ENCODE data around the gene CENPB. TPM values are rescaled to one million over a fixed set of nuclear protein-coding genes. Genes with fewer than 3 reads are reported as not detected.
"Not testable (repeated sequence)": the region's sequence is repeated elsewhere in the genome, so short reads cannot be mapped to it uniquely, and the experiment has no call there.

The CENPB gene, protein sequence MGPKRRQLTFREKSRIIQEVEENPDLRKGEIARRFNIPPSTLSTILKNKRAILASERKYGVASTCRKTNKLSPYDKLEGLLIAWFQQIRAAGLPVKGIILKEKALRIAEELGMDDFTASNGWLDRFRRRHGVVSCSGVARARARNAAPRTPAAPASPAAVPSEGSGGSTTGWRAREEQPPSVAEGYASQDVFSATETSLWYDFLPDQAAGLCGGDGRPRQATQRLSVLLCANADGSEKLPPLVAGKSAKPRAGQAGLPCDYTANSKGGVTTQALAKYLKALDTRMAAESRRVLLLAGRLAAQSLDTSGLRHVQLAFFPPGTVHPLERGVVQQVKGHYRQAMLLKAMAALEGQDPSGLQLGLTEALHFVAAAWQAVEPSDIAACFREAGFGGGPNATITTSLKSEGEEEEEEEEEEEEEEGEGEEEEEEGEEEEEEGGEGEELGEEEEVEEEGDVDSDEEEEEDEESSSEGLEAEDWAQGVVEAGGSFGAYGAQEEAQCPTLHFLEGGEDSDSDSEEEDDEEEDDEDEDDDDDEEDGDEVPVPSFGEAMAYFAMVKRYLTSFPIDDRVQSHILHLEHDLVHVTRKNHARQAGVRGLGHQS
- total RNA-seq (2014; rRNA removed; shearing (Covaris generic); ENCODE audit: low replicate concordance), result 13.0 and 32.7 TPM in 2 replicates

DNA sequence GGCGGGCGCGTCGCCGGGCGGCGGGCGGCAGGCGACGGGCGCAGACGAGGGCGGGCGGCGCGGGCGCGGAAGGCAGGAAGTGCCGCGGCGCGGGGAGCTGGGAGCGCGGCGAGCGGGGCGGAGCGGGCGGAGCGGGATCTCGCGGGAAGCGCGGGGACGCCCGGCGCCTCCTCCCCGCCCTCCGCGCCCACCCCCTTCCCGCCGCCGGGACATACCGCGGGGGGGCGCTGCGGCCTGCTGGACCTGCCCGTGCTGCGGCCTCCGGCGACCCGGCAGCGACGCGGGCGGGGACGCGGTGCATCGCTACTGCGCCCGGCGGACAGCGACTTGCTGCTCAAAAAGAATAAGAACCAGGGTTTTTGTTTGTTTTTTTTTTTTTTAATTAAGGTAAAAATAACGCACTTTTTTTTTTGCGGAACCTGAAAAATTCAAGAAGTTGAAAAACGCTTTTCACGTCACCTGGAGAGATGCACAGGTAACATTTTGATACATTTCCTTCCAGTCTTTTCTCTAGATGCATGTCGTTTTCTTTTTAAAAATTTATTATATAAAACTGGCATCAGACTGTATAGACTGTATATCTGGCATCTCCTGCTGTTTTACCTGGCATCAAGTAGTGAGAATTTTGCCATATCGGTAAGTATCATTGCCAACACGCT lies at the start of gene CENPB:
Gene CENPB (minus strand): TSS at position 76 of the 659 bp plus-strand sequence. CDS start 257 bp downstream, outside the sequence.
- peak within 1 kb of the TSS; percentile 77 for H3K9ac ChIP-seq (ENCODE audit: low read length)
- peak within 1 kb of the TSS; percentile 69; the same call in 1 of the 2 replicates for H2AFZ ChIP-seq (ENCODE audit: low read length)
- peak within 1 kb of the TSS; percentile 73 for H3K4me3 ChIP-seq (ENCODE audit: low read length)
- no peaks in the 10 kb centered on the region for H3K27me3 ChIP-seq (ENCODE audit: low read length)
- H3K4me2 ChIP-seq (ENCODE audit: low read depth, low read length, poor library complexity, severe bottlenecking), result peak within 1 kb of the TSS; percentile 89
- no peak within 1 kb of the TSS for H3K27ac ChIP-seq (ENCODE audit: low read length)
- H3K79me2 ChIP-seq (ENCODE audit: low read length), result peaks cover 16% of the 10 kb centered on the region
- H3K9me3 ChIP-seq (ENCODE audit: low read length), result no peaks in the 10 kb centered on the region
- H3K36me3 ChIP-seq (ENCODE audit: insufficient read depth, low read length), result no peaks in the 10 kb centered on the region
- no peaks in the 10 kb centered on the region for H3K9me2 ChIP-seq (replicated peaks; ENCODE audit: insufficient read depth, low read length)
- H3K4me1 ChIP-seq (ENCODE audit: low read length), result peaks cover 22% of the 10 kb centered on the region
- peaks cover 10% of the 10 kb centered on the region; the same call in 1 of the 2 replicates for H4K20me1 ChIP-seq (ENCODE audit: insufficient read depth, low read depth, low read length)
- DNase-seq, result peak; percentile 95

DNA sequence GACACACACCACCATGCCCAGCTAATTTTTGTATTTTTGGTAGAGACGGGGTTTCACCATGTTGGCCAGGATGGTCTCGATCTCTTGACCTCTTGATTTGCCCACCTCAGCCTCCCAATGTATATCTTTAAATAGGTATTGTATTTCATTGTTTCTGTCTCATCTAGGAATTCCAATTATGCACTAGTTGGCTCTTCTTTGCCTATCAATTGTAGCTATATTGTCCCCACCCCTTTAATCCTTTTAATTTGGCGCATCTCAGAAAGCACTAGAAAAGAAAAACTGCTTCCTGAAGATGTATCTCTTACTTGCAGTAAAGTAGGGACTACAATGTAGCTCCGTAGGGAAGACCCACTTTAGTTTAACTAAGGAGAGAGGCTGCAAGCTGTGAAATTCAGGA lies 49.6 kb upstream of the CENPB start:
- DNase-seq, result no peak
- Histone ChIP-seq H3K36me3 (ENCODE audit: insufficient read depth, low read length) (no peaks in the 10 kb centered on the region), H3K9ac (ENCODE audit: low read length) (no peak overlapping the region), H2AFZ (ENCODE audit: low read length) (no peak overlapping the region), H3K4me2 (ENCODE audit: low read depth, low read length, poor library complexity, severe bottlenecking) (no peak overlapping the region), H3K4me3 (ENCODE audit: low read length) (no peak overlapping the region), H3K4me1 (ENCODE audit: low read length) (no peaks in the 10 kb centered on the region), H3K79me2 (ENCODE audit: low read length) (no peaks in the 10 kb centered on the region), H3K27me3 (ENCODE audit: low read length) (no peaks in the 10 kb centered on the region), H3K27ac (ENCODE audit: low read length) (no peak overlapping the region), H3K9me3 (ENCODE audit: low read length) (no peaks in the 10 kb centered on the region), H4K20me1 (ENCODE audit: insufficient read depth, low read depth, low read length) (no peaks in the 10 kb centered on the region), H3K9me2 (replicated peaks; ENCODE audit: insufficient read depth, low read length) (no peaks in the 10 kb centered on the region)

DNA sequence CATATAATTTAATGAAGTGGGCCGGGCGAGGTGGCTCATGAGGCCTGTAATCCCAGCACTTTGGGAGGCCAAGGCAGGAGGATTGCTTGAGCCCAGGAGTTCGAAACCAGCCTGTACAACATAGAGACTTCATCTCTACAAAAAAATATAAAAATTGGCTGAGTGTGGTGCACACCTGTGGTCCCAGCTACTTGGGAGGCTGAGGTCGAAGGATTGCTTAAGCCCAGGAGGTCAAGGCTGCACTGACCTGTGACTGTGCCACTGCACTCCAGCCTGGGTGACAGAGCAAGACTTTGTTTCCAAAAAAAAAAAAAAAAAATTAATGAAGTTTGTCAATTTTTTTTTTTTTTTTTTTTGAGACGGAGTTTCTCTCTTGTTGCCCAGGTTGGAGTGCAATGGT lies 43.4 kb upstream of the CENPB start:
- H4K20me1 ChIP-seq (ENCODE audit: insufficient read depth, low read depth, low read length); H3K36me3 ChIP-seq (ENCODE audit: insufficient read depth, low read length); H3K9me3 ChIP-seq (ENCODE audit: low read length); H3K27me3 ChIP-seq (ENCODE audit: low read length); H3K9me2 ChIP-seq (replicated peaks; ENCODE audit: insufficient read depth, low read length); DNase-seq; H3K4me1 ChIP-seq (ENCODE audit: low read length); H2AFZ ChIP-seq (ENCODE audit: low read length); H3K9ac ChIP-seq (ENCODE audit: low read length); H3K4me2 ChIP-seq (ENCODE audit: low read depth, low read length, poor library complexity, severe bottlenecking); H3K79me2 ChIP-seq (ENCODE audit: low read length); H3K27ac ChIP-seq (ENCODE audit: low read length); H3K4me3 ChIP-seq (ENCODE audit: low read length): not testable (repeated sequence)

DNA sequence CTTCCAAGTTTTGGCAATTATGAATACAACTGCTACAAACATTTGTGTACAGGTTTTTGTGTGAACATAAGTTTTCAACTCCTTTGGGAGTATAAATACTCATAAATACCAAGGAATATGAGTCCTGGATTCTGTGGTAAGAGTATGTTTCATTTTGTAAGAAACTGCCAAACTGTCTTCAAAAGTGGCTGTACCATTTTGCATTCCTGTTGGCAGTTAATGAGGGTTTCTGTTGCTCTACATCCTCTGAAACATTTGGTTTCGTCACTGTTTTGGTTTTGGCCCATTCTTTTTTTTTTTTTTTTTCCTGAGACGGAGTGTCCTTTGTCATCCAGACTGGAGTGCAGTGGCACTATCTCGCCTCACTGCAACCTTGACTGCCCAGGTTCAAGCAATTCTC lies 42.3 kb upstream of the CENPB start:
- H3K36me3 ChIP-seq (ENCODE audit: insufficient read depth, low read length), result no peaks in the 10 kb centered on the region
- no peaks in the 10 kb centered on the region for H4K20me1 ChIP-seq (ENCODE audit: insufficient read depth, low read depth, low read length)
- no peaks in the 10 kb centered on the region for H3K79me2 ChIP-seq (ENCODE audit: low read length)
- no peak overlapping the region for H3K4me3 ChIP-seq (ENCODE audit: low read length)
- no peak overlapping the region for H3K9ac ChIP-seq (ENCODE audit: low read length)
- H2AFZ ChIP-seq (ENCODE audit: low read length), result no peak overlapping the region
- H3K27me3 ChIP-seq (ENCODE audit: low read length), result no peaks in the 10 kb centered on the region
- no peaks in the 10 kb centered on the region for H3K4me1 ChIP-seq (ENCODE audit: low read length)
- no peaks in the 10 kb centered on the region for H3K9me2 ChIP-seq (replicated peaks; ENCODE audit: insufficient read depth, low read length)
- H3K27ac ChIP-seq (ENCODE audit: low read length), result no peak overlapping the region
- no peak for DNase-seq
- H3K9me3 ChIP-seq (ENCODE audit: low read length), result no peaks in the 10 kb centered on the region
- H3K4me2 ChIP-seq (ENCODE audit: low read depth, low read length, poor library complexity, severe bottlenecking), result no peak overlapping the region

DNA sequence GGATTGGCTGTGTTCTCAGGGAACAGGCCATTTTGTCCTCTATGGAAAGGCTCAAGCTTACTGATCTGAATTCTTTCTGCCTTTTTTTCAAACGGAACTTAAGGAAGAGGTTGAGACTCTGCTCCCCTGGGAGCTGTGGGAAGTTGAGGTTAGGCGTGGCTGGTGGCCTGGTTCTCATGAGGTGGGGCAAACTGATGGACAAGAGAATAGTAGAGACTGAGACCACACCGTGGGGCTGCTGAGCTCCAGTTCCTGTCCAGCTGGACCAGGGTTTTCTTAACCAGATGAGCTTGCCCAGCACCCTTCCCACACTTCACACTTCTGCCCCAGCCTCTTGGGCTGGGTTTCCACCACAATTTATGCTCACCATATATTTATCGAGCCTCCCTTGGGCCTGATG lies 39.9 kb upstream of the CENPB start:
- DNase-seq, result no peak
- no peak overlapping the region for H3K9ac ChIP-seq (ENCODE audit: low read length)
- 0 out of 2 replicates have a peak, but pooled peaks cover 5% of the 10 kb centered on the region for H3K36me3 ChIP-seq (ENCODE audit: insufficient read depth, low read length)
- no peaks in the 10 kb centered on the region for H3K27me3 ChIP-seq (ENCODE audit: low read length)
- H4K20me1 ChIP-seq (ENCODE audit: insufficient read depth, low read depth, low read length), result no peaks in the 10 kb centered on the region
- H3K4me3 ChIP-seq (ENCODE audit: low read length), result no peak overlapping the region
- no peak overlapping the region for H3K4me2 ChIP-seq (ENCODE audit: low read depth, low read length, poor library complexity, severe bottlenecking)
- H3K4me1 ChIP-seq (ENCODE audit: low read length), result peaks cover 5% of the 10 kb centered on the region
- H3K27ac ChIP-seq (ENCODE audit: low read length), result no peak overlapping the region
- no peaks in the 10 kb centered on the region for H3K9me2 ChIP-seq (replicated peaks; ENCODE audit: insufficient read depth, low read length)
- H2AFZ ChIP-seq (ENCODE audit: low read length), result no peak overlapping the region
- H3K9me3 ChIP-seq (ENCODE audit: low read length), result no peaks in the 10 kb centered on the region
- peaks cover 7% of the 10 kb centered on the region for H3K79me2 ChIP-seq (ENCODE audit: low read length)

DNA sequence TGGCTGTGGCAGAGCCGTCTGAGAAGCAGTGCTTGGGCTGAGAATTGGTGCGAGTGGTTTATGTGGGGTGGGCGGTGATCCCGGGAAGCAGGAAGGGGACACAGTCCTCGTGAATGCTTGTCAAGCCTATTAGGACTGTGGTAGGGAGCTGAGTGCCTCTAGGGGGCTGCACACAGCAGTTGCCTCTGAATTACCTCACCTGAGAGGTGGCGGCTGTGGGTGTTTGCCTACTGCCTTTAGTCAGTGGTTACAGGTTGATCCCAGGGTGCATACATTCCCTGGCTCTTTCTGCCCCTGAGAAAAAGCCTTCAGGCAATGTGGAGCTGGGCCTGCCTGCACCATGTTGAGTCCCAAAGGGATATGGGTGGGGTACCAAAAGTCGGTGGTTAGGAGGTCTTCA lies 39.0 kb upstream of the CENPB start:
- H2AFZ ChIP-seq (ENCODE audit: low read length), result no peak overlapping the region
- H4K20me1 ChIP-seq (ENCODE audit: insufficient read depth, low read depth, low read length), result no peaks in the 10 kb centered on the region
- no peak for DNase-seq
- H3K79me2 ChIP-seq (ENCODE audit: low read length), result peaks cover 13% of the 10 kb centered on the region
- H3K9me3 ChIP-seq (ENCODE audit: low read length), result no peaks in the 10 kb centered on the region
- H3K4me1 ChIP-seq (ENCODE audit: low read length), result peaks cover 9% of the 10 kb centered on the region
- no peak overlapping the region for H3K4me2 ChIP-seq (ENCODE audit: low read depth, low read length, poor library complexity, severe bottlenecking)
- no peaks in the 10 kb centered on the region for H3K9me2 ChIP-seq (replicated peaks; ENCODE audit: insufficient read depth, low read length)
- H3K27ac ChIP-seq (ENCODE audit: low read length), result no peak overlapping the region
- H3K27me3 ChIP-seq (ENCODE audit: low read length), result no peaks in the 10 kb centered on the region
- no peak overlapping the region for H3K4me3 ChIP-seq (ENCODE audit: low read length)
- 0 out of 2 replicates have a peak, but pooled peaks cover 5% of the 10 kb centered on the region for H3K36me3 ChIP-seq (ENCODE audit: insufficient read depth, low read length)
- no peak overlapping the region for H3K9ac ChIP-seq (ENCODE audit: low read length)

DNA sequence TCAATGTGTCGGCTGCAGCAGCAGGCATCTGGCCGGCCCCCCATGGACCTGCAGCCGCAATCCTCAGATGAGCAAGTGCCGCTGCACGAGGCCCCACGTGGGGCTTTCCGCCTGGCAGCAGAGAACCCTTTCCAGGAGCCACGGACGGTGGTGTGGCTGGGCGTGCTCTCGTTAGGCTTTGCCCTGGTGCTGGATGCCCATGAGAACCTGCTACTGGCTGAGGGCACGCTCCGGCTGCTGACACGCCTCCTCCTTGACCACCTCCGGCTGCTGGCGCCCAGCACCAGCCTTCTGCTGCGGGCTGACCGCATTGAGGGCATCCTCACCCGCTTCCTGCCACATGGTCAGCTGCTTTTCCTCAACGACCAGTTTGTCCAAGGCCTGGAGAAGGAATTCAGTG lies 37.3 kb upstream of the CENPB start:
- Histone ChIP-seq H4K20me1 (ENCODE audit: insufficient read depth, low read depth, low read length) (no peaks in the 10 kb centered on the region), H2AFZ (ENCODE audit: low read length) (no peak overlapping the region), H3K79me2 (ENCODE audit: low read length) (peaks cover 13% of the 10 kb centered on the region), H3K9me2 (replicated peaks; ENCODE audit: insufficient read depth, low read length) (no peaks in the 10 kb centered on the region), H3K27me3 (ENCODE audit: low read length) (no peaks in the 10 kb centered on the region), H3K9me3 (ENCODE audit: low read length) (no peaks in the 10 kb centered on the region), H3K4me3 (ENCODE audit: low read length) (no peak overlapping the region), H3K36me3 (ENCODE audit: insufficient read depth, low read length) (0 out of 2 replicates have a peak, but pooled peaks cover 5% of the 10 kb centered on the region), H3K4me2 (ENCODE audit: low read depth, low read length, poor library complexity, severe bottlenecking) (no peak overlapping the region), H3K4me1 (ENCODE audit: low read length) (peaks cover 15% of the 10 kb centered on the region), H3K27ac (ENCODE audit: low read length) (no peak overlapping the region), H3K9ac (ENCODE audit: low read length) (no peak overlapping the region)
- no peak for DNase-seq

DNA sequence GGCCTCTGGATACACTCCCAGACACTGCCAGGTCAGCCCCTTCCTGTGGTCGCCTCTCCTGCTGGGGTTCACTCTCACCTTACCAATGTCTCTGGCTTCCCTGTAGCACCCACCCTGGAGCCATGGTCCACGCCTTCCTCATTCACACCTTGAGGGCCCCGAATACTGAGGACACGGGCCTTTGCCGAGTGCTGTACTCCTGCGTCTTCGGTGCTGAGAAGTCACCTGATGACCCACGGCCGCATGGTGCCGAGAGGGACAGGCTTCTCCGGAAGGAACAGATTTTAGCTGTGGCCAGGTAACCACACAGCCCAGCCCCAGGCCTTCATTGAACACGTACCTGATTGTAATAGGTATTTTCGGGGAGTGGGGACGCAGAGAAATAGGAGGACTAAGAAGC lies 35.5 kb upstream of the CENPB start:
- Histone ChIP-seq H3K9me2 (replicated peaks; ENCODE audit: insufficient read depth, low read length) (no peaks in the 10 kb centered on the region), H3K4me3 (ENCODE audit: low read length) (no peak overlapping the region), H3K9ac (ENCODE audit: low read length) (no peak overlapping the region), H3K27ac (ENCODE audit: low read length) (no peak overlapping the region), H2AFZ (ENCODE audit: low read length) (no peak overlapping the region), H4K20me1 (ENCODE audit: insufficient read depth, low read depth, low read length) (no peaks in the 10 kb centered on the region), H3K4me1 (ENCODE audit: low read length) (peaks cover 21% of the 10 kb centered on the region), H3K4me2 (ENCODE audit: low read depth, low read length, poor library complexity, severe bottlenecking) (peak overlapping the region; percentile 81), H3K27me3 (ENCODE audit: low read length) (no peaks in the 10 kb centered on the region), H3K9me3 (ENCODE audit: low read length) (no peaks in the 10 kb centered on the region), H3K36me3 (ENCODE audit: insufficient read depth, low read length) (0 out of 2 replicates have a peak, but pooled peaks cover 5% of the 10 kb centered on the region), H3K79me2 (ENCODE audit: low read length) (peaks cover 13% of the 10 kb centered on the region)
- DNase-seq, result no peak

All from Karpas-422 (cell line).